Spleen (tissue), 7 donors: ENCODE results near the gene CMIP.

ENCODE experiments used
- POLR2A ChIP-seq, 3 donors: fragments of 450-650 bp; IDR thresholded peaks; one replicate each; pipeline ENCODE4 v1.5.1; 2017; ENCODE audit warnings: antibody characterized with exemption in 3 of 3, mild to moderate bottlenecking in 1 of 3
- POLR2AphosphoS5 ChIP-seq, 3 donors: sonication (generic); formaldehyde crosslinking; IDR thresholded peaks; one replicate each; pipeline ENCODE4 v1.5.1; 2017; ENCODE audit warnings: antibody characterized with exemption in 3 of 3
- TF ChIP-seq, protein P1 (sequence below), 11 experiments: fragments of 200-600 bp in 7 of 11; fragments of 450-650 bp in 4 of 11; sonication (generic) in 4 of 11; IDR thresholded peaks in 8 of 11; conservative IDR thresholded peaks in 3 of 11; 1 replicate in 7 of 11; 2 replicates in 4 of 11; pipeline versions ENCODE4 v1.4.0 to v1.8.0; 2016 to 2021; ENCODE audit warnings: antibody characterized with exemption in 11 of 11, inconsistent platforms in 4 of 11, mild to moderate bottlenecking in 1 of 11
- donor health status: DM: no; HTN: no; CAD: no; lungs with moderate emphysema.
- donor health status: DM: no; HTN: no; CAD: no.
- donor health status: DM: no; HTN: no; CAD: no.

GRCh38 chr16:81717662-81718189 is 273.1 kb downstream of the CMIP start:
- TF ChIP-seq POLR2A (IDR thresholded peaks at IDR 0.05) (no peak), POLR2AphosphoS5 (IDR thresholded peaks at IDR 0.05) (no peak)
- TF ChIP-seq, protein P1, sequence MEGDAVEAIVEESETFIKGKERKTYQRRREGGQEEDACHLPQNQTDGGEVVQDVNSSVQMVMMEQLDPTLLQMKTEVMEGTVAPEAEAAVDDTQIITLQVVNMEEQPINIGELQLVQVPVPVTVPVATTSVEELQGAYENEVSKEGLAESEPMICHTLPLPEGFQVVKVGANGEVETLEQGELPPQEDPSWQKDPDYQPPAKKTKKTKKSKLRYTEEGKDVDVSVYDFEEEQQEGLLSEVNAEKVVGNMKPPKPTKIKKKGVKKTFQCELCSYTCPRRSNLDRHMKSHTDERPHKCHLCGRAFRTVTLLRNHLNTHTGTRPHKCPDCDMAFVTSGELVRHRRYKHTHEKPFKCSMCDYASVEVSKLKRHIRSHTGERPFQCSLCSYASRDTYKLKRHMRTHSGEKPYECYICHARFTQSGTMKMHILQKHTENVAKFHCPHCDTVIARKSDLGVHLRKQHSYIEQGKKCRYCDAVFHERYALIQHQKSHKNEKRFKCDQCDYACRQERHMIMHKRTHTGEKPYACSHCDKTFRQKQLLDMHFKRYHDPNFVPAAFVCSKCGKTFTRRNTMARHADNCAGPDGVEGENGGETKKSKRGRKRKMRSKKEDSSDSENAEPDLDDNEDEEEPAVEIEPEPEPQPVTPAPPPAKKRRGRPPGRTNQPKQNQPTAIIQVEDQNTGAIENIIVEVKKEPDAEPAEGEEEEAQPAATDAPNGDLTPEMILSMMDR (IDR thresholded peaks at IDR 0.05 in 8 of 11, conservative IDR thresholded peaks at IDR 0.05 in 3 of 11): no peak
